ENCODE data around the gene DCC.

The DCC gene

GRCh38 chr18:53234610-53235009 is 894.6 kb downstream of the DCC start:
- H3K9me2 ChIP-seq (replicated peaks; ENCODE audit: low read depth, low read length): no peaks in the 10 kb centered on the region
- H3K79me2 ChIP-seq (ENCODE audit: insufficient read depth, low read length): no peaks in the 10 kb centered on the region
- H2AFZ ChIP-seq (ENCODE audit: low read length): no peak overlapping the region
- TF ChIP-seq CTCF (conservative IDR thresholded peaks at IDR 0.05; ENCODE audit: low read length) (no peak), EZH2phosphoT487 (IDR thresholded peaks at IDR 0.05; ENCODE audit: borderline replicate concordance) (no peak)
- H3F3A ChIP-seq (ENCODE audit: low read depth): no peaks in the 10 kb centered on the region
- no peaks in the 10 kb centered on the region for H3K9me3 ChIP-seq (ENCODE audit: insufficient read depth, low read depth, low read length)
- no peak overlapping the region for H3K9ac ChIP-seq (ENCODE audit: low read depth, low read length, poor library complexity, severe bottlenecking)
- no peaks in the 10 kb centered on the region for H3K4me1 ChIP-seq (ENCODE audit: insufficient read depth, low read length, poor library complexity, severe bottlenecking)
- H4K20me1 ChIP-seq (ENCODE audit: insufficient read depth, low read length, poor library complexity, severe bottlenecking): no peaks in the 10 kb centered on the region
- no peaks in the 10 kb centered on the region for H3K36me3 ChIP-seq (ENCODE audit: insufficient read depth, low read length)
- H3K27me3 ChIP-seq (ENCODE audit: insufficient read depth, low read length, poor library complexity, severe bottlenecking): no peaks in the 10 kb centered on the region
- H3K4me2 ChIP-seq (ENCODE audit: low read depth, low read length, poor library complexity, severe bottlenecking): no peak overlapping the region
- no peak overlapping the region for H3K4me3 ChIP-seq (ENCODE audit: low read length, poor library complexity, severe bottlenecking)

DNA sequence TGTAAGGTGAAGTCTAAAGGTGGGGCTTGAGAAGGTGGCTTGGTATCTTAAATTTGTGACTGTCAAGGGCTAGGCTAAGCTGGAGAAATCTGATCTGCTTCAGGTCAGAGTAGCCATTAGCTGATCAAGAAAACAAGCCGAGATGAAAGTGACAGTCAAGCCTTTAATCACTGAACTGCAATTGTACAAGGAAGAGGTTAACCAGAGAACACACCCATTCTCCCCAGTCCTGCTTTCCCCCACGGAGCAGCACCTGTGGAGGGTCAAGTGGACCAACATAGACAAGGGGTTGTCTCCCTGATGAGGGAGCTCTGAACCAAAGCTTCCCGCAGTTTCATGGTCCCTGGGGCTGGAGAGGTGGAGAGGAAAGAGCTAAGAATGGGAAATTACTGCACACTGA is 901.2 kb downstream of the DCC start:
- no peak overlapping the region for H3K9ac ChIP-seq (ENCODE audit: low read depth, low read length, poor library complexity, severe bottlenecking)
- H3K4me2 ChIP-seq (ENCODE audit: low read depth, low read length, poor library complexity, severe bottlenecking): no peak overlapping the region
- no peaks in the 10 kb centered on the region for H3K79me2 ChIP-seq (ENCODE audit: insufficient read depth, low read length)
- H4K20me1 ChIP-seq (ENCODE audit: insufficient read depth, low read length, poor library complexity, severe bottlenecking): no peaks in the 10 kb centered on the region
- no peaks in the 10 kb centered on the region for H3K4me1 ChIP-seq (ENCODE audit: insufficient read depth, low read length, poor library complexity, severe bottlenecking)
- H3K36me3 ChIP-seq (ENCODE audit: insufficient read depth, low read length): no peaks in the 10 kb centered on the region
- no peaks in the 10 kb centered on the region for H3F3A ChIP-seq (ENCODE audit: low read depth)
- no peak overlapping the region for H3K4me3 ChIP-seq (ENCODE audit: low read length, poor library complexity, severe bottlenecking)
- no peaks in the 10 kb centered on the region for H3K27me3 ChIP-seq (ENCODE audit: insufficient read depth, low read length, poor library complexity, severe bottlenecking)
- no peaks in the 10 kb centered on the region for H3K9me3 ChIP-seq (ENCODE audit: insufficient read depth, low read depth, low read length)
- no peaks in the 10 kb centered on the region for H3K9me2 ChIP-seq (replicated peaks; ENCODE audit: low read depth, low read length)
- TF ChIP-seq CTCF (conservative IDR thresholded peaks at IDR 0.05; ENCODE audit: low read length) (no peak), EZH2phosphoT487 (IDR thresholded peaks at IDR 0.05; ENCODE audit: borderline replicate concordance) (no peak)
- H2AFZ ChIP-seq (ENCODE audit: low read length): no peak overlapping the region

DNA sequence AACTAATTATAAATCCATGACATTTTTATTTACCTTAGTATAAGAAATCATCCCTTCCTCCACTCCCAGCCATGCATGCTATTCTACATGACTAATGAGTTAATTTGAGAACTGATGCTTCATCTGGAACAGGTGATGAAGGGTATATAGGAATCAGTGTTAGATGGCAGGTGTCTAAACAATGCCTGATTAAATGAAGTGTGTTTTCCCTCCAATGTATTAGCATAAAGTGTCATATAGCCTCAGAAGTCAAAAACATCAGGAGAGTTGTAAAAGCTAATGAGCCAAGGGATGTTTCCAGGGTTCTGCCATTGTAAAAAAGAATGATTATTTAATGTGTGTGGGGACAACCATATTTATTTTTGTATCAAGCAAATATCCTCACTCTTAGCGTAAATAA is 913.8 kb downstream of the DCC start:
- Histone ChIP-seq H2AFZ (ENCODE audit: low read length) (no peak overlapping the region), H3K9me2 (replicated peaks; ENCODE audit: low read depth, low read length) (no peaks in the 10 kb centered on the region), H3K9ac (ENCODE audit: low read depth, low read length, poor library complexity, severe bottlenecking) (no peak overlapping the region), H3F3A (ENCODE audit: low read depth) (no peaks in the 10 kb centered on the region), H3K79me2 (ENCODE audit: insufficient read depth, low read length) (no peaks in the 10 kb centered on the region), H3K4me2 (ENCODE audit: low read depth, low read length, poor library complexity, severe bottlenecking) (no peak overlapping the region), H3K27me3 (ENCODE audit: insufficient read depth, low read length, poor library complexity, severe bottlenecking) (no peaks in the 10 kb centered on the region), H3K36me3 (ENCODE audit: insufficient read depth, low read length) (no peaks in the 10 kb centered on the region), H3K4me1 (ENCODE audit: insufficient read depth, low read length, poor library complexity, severe bottlenecking) (no peaks in the 10 kb centered on the region), H3K4me3 (ENCODE audit: low read length, poor library complexity, severe bottlenecking) (no peak overlapping the region), H4K20me1 (ENCODE audit: insufficient read depth, low read length, poor library complexity, severe bottlenecking) (no peaks in the 10 kb centered on the region), H3K9me3 (ENCODE audit: insufficient read depth, low read depth, low read length) (no peaks in the 10 kb centered on the region)
- no peak for TF ChIP-seq EZH2phosphoT487 (IDR thresholded peaks at IDR 0.05; ENCODE audit: borderline replicate concordance)

- Histone ChIP-seq H3K4me3 (ENCODE audit: low read length, poor library complexity, severe bottlenecking) (no peak overlapping the region), H4K20me1 (ENCODE audit: insufficient read depth, low read length, poor library complexity, severe bottlenecking) (no peaks in the 10 kb centered on the region), H3K9me3 (ENCODE audit: insufficient read depth, low read depth, low read length) (no peaks in the 10 kb centered on the region), H3K4me1 (ENCODE audit: insufficient read depth, low read length, poor library complexity, severe bottlenecking) (no peaks in the 10 kb centered on the region), H3K4me2 (ENCODE audit: low read depth, low read length, poor library complexity, severe bottlenecking) (no peak overlapping the region), H3K9me2 (replicated peaks; ENCODE audit: low read depth, low read length) (no peaks in the 10 kb centered on the region), H3K9ac (ENCODE audit: low read depth, low read length, poor library complexity, severe bottlenecking) (no peak overlapping the region), H2AFZ (ENCODE audit: low read length) (no peak overlapping the region), H3K36me3 (ENCODE audit: insufficient read depth, low read length) (no peaks in the 10 kb centered on the region), H3K27me3 (ENCODE audit: insufficient read depth, low read length, poor library complexity, severe bottlenecking) (no peaks in the 10 kb centered on the region), H3F3A (ENCODE audit: low read depth) (no peaks in the 10 kb centered on the region), H3K79me2 (ENCODE audit: insufficient read depth, low read length) (no peaks in the 10 kb centered on the region)
- TF ChIP-seq CTCF (conservative IDR thresholded peaks at IDR 0.05; ENCODE audit: low read length): no peak
- TF ChIP-seq EZH2phosphoT487 (IDR thresholded peaks at IDR 0.05; ENCODE audit: borderline replicate concordance): no peak
Measured at GRCh38 chr18:53254265-53254664, 914.3 kb downstream of the DCC start.

Data from Loucy (cell line).